HepG2 (cell line): ENCODE measurements around the gene NOL4L. TPM values are rescaled to one million over a fixed set of nuclear protein-coding genes. Genes with fewer than 3 reads are reported as not detected.

Source experiments
- DNMT3B ChIP-seq: conservative IDR thresholded peaks from 2 replicates; pipeline ENCODE4 v1.6.1; 2016; ENCODE audit warnings: missing biosample characterization, control low read depth
- JARID2 ChIP-seq: sonication (generic); formaldehyde crosslinking; IDR thresholded peaks from 2 replicates; pipeline ENCODE4 v1.8.1; 2023; ENCODE audit warnings: missing genetic modification reagents, inconsistent platforms; ENCODE audit not compliant: insufficient replicate concordance
- MED8 ChIP-seq: sonication (generic); formaldehyde crosslinking; IDR thresholded peaks from 2 replicates; pipeline ENCODE4 v1.8.1; 2023; ENCODE audit warnings: mild to moderate bottlenecking, missing genetic modification reagents; ENCODE audit not compliant: insufficient replicate concordance
- MEF2D ChIP-seq: sonication (generic); formaldehyde crosslinking; IDR thresholded peaks from 2 replicates; pipeline ENCODE4 v1.5.1; 2020; ENCODE audit warnings: mild to moderate bottlenecking, missing genetic modification reagents
- MEIS1 ChIP-seq: sonication (generic); formaldehyde crosslinking; IDR thresholded peaks from 2 replicates; pipeline ENCODE4 v1.9.0; 2021; ENCODE audit warnings: mild to moderate bottlenecking, missing genetic modification reagents, moderate library complexity, borderline replicate concordance
- MXI1 ChIP-seq: IDR thresholded peaks from 3 replicates; pipeline ENCODE4 v1.6.1; 2012; ENCODE audit warnings: low read depth, low read length, inconsistent platforms, borderline replicate concordance
- NAIF1 ChIP-seq: sonication (generic); formaldehyde crosslinking; IDR thresholded peaks from 2 replicates; pipeline ENCODE4 v1.5.0; 2020; ENCODE audit warnings: mild to moderate bottlenecking, missing genetic modification reagents, borderline replicate concordance
- RELA ChIP-seq: sonication (generic); formaldehyde crosslinking; IDR thresholded peaks from 2 replicates; pipeline ENCODE4 v1.4.0; 2020; ENCODE audit warnings: missing genetic modification reagents
- SALL1 ChIP-seq: sonication (generic); formaldehyde crosslinking; IDR thresholded peaks from 2 replicates; pipeline ENCODE4 v1.8.0; 2022; ENCODE audit warnings: mild to moderate bottlenecking, missing genetic modification reagents
- SIN3A ChIP-seq: IDR thresholded peaks from 2 replicates; pipeline ENCODE4 v1.6.1; 2011; ENCODE audit warnings: low read depth, mild to moderate bottlenecking, control low read depth, low read length, borderline replicate concordance
- SIN3B ChIP-seq: fragments of 150-350 bp; IDR thresholded peaks from 2 replicates; pipeline ENCODE4 v1.6.1; 2014; ENCODE audit warnings: low read length
- STAG1 ChIP-seq: sonication (generic); formaldehyde crosslinking; IDR thresholded peaks from 2 replicates; pipeline ENCODE4 v1.4.0; 2020; ENCODE audit warnings: missing genetic modification reagents
- ZFAT ChIP-seq: sonication (generic); formaldehyde crosslinking; conservative IDR thresholded peaks from 2 replicates; pipeline ENCODE4 v1.8.1; 2023; ENCODE audit warnings: missing genetic modification reagents, inconsistent platforms
- ZNF460 ChIP-seq: sonication (generic); formaldehyde crosslinking; IDR thresholded peaks from 2 replicates; pipeline ENCODE4 v1.5.1; 2020; ENCODE audit warnings: missing genetic modification reagents, mild to moderate bottlenecking, borderline replicate concordance
- ZNF562 ChIP-seq: sonication (generic); formaldehyde crosslinking; IDR thresholded peaks from 2 replicates; pipeline ENCODE4 v1.8.0; 2022; ENCODE audit warnings: missing genetic modification reagents, borderline replicate concordance
- polyA plus RNA-seq, 8 experiments: library from polyadenylated mRNA; depleted of rRNA in 3 of 8; stranded (reverse) in 7 of 8; unstranded in 1 of 8; fragments of >200 nt; fragmentation: Illumina TruSeq in 4 of 8; extraction: Trizol in 4 of 8; gene quantifications; 2 replicates each; pipeline versions ENCODE4 v1.2.1 to v1.2.3, GENCODE V29; 2011 to 2016; ENCODE audit warnings: low read depth in 4 of 8, missing spikeins in 1 of 8, mixed read lengths in 1 of 8; ENCODE audit not compliant: insufficient read depth in 1 of 8
- total RNA-seq, 5 experiments: library from RNA; depleted of rRNA; stranded (reverse); fragments of >200 nt; fragmentation: Illumina TruSeq; extraction: Trizol; gene quantifications; 2 replicates each; pipeline ENCODE4 v1.2.3, GENCODE V29; 2016; ENCODE audit warnings: low read depth in 1 of 5
- TF ChIP-seq, protein P1 (sequence below): sonication (generic); formaldehyde crosslinking; IDR thresholded peaks from 2 replicates; pipeline ENCODE4 v1.4.0; 2020; ENCODE audit warnings: missing genetic modification reagents, mild to moderate bottlenecking, borderline replicate concordance
- TF ChIP-seq, protein P2 (sequence below): sonication (generic); formaldehyde crosslinking; IDR thresholded peaks from 2 replicates; pipeline ENCODE4 v1.4.0; 2020; ENCODE audit warnings: mild to moderate bottlenecking, missing genetic modification reagents
- TF ChIP-seq, protein P3 (sequence below): IDR thresholded peaks from 2 replicates; pipeline ENCODE4 v1.6.1; 2016; ENCODE audit warnings: missing biosample characterization, missing genetic modification reagents, low read depth
- TF ChIP-seq, protein P4 (sequence below): sonication (generic); formaldehyde crosslinking; IDR thresholded peaks from 2 replicates; pipeline ENCODE4 v1.8.1; 2023; ENCODE audit warnings: mild to moderate bottlenecking, moderate library complexity, missing genetic modification reagents
- TF ChIP-seq, protein P5 (sequence below): sonication (generic); formaldehyde crosslinking; IDR thresholded peaks from 2 replicates; pipeline ENCODE4 v1.4.0; 2020; ENCODE audit warnings: missing genetic modification reagents, borderline replicate concordance
- TF ChIP-seq, protein P6 (sequence below): sonication (generic); formaldehyde crosslinking; IDR thresholded peaks from 2 replicates; pipeline ENCODE4 v1.4.0; 2020; ENCODE audit warnings: mild to moderate bottlenecking, low read depth, missing genetic modification reagents

The NOL4L gene
- total and polyA plus RNA-seq, 2 of the 13 experiments (the other 11 are each of a cell fraction or from before 2014, with no cell fraction given): 16.6 to 35.4 TPM

DNA sequence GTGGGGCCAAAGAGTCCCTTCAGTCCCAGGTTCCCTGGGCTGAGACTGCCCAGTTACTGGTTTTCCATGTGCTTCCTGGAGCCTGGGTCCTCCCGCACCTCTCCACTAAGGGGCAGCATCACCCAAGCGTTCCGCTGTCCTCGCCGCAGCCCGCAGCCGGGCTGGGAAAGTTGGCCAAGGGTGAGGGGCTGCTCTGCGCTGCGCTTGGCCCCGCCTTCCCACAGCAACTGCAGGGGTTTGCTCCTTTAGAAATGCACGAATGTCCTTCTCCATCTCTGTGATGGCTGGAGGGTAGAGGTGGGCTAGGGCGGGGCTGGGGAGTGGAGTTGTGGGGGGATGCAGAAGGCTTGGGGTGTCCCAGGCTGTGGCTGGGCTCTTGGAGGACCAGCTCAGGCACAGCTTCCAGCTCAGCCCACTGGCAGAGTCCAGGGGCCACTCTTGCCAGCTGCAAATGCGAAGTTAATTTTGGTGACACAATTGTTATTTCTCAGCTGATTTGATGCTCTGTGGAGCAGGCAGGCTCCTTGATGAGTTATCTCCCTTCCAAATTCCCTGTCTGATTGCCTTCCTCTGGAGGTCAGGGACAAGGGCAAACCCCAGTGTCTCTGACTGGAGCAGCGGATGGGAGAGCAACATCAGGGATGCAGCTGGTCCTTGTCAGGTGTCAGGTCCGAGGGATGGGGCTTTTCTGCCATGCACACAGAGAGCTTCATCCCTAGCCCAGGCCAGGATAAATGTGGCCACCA is 63.2 kb downstream of the NOL4L start (continued):
- TF ChIP-seq, protein P1, sequence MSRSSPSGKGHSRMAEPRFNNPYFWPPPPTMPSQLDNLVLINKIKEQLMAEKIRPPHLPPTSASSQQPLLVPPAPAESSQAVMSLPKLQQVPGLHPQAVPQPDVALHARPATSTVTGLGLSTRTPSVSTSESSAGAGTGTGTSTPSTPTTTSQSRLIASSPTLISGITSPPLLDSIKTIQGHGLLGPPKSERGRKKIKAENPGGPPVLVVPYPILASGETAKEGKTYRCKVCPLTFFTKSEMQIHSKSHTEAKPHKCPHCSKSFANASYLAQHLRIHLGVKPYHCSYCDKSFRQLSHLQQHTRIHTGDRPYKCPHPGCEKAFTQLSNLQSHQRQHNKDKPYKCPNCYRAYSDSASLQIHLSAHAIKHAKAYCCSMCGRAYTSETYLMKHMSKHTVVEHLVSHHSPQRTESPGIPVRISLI (CRISPR knock-in tag): no peak; the same call in 1 of the 2 replicates
- TF ChIP-seq NAIF1 (CRISPR knock-in tag) (no peak), JARID2 (CRISPR knock-in tag) (peak; percentile 54), SIN3B (no peak; the same call in 1 of the 2 replicates), MEIS1 (CRISPR knock-in tag) (no peak; the same call in 1 of the 2 replicates), MED8 (CRISPR knock-in tag) (peak; percentile 25), ZNF460 (CRISPR knock-in tag) (no peak), ZNF562 (CRISPR knock-in tag) (no peak), RELA (CRISPR knock-in tag) (peak; percentile 92), MXI1 (peak; percentile 62; the same call in 1 of the 3 replicates), MEF2D (peak; percentile 72; the same call in 1 of the 2 replicates), STAG1 (CRISPR knock-in tag) (peak; percentile 100), SIN3A (no peak), ZFAT (CRISPR knock-in tag) (no peak), DNMT3B (CRISPR knock-in tag) (no peak), SALL1 (CRISPR knock-in tag) (peak; percentile 95)
- TF ChIP-seq, protein P2, sequence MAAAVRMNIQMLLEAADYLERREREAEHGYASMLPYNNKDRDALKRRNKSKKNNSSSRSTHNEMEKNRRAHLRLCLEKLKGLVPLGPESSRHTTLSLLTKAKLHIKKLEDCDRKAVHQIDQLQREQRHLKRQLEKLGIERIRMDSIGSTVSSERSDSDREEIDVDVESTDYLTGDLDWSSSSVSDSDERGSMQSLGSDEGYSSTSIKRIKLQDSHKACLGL: no peak; the same call in none of the 2 replicates
- TF ChIP-seq, protein P3, sequence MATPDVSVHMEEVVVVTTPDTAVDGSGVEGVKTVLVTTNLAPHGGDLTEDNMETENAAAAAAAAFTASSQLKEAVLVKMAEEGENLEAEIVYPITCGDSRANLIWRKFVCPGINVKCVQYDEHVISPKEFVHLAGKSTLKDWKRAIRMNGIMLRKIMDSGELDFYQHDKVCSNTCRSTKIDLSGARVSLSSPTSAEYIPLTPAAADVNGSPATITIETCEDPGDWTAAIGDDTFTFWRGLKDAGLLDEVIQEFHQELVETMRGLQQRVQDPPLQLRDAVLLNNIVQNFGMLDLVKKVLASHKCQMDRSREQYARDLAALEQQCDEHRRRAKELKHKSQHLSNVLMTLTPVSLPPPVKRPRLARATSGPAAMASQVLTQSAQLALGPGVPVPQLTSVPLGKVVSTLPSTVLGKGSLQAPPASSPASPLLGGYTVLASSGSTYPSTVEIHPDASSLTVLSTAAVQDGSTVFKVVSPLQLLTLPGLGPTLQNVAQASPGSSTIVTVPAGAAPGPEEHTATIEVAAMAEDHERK (CRISPR knock-in tag): no peak
- TF ChIP-seq, protein P4, sequence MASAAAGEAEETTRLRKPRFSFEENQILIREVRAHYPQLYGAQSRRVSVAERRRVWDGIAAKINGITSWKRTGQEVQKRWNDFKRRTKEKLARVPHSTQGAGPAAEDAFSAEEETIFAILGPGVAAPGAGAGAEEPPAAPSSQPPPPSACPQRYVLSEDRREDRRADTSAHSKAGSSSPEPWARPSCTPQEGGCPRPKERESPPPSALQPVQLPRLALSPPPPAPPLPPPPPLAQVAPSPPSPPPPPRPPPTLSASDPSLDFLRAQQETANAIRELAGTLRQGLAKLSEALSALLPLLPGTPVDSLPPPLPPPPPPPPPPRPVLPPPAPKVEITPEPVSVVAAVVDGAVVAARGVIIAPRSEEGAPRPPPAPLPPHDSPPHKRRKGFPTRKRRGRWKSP (CRISPR knock-in tag): peak; percentile 94; the same call in 1 of the 2 replicates
- TF ChIP-seq, protein P5, sequence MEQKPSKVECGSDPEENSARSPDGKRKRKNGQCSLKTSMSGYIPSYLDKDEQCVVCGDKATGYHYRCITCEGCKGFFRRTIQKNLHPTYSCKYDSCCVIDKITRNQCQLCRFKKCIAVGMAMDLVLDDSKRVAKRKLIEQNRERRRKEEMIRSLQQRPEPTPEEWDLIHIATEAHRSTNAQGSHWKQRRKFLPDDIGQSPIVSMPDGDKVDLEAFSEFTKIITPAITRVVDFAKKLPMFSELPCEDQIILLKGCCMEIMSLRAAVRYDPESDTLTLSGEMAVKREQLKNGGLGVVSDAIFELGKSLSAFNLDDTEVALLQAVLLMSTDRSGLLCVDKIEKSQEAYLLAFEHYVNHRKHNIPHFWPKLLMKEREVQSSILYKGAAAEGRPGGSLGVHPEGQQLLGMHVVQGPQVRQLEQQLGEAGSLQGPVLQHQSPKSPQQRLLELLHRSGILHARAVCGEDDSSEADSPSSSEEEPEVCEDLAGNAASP (CRISPR knock-in tag): peak; percentile 80; the same call in 1 of the 2 replicates
- TF ChIP-seq, protein P6, sequence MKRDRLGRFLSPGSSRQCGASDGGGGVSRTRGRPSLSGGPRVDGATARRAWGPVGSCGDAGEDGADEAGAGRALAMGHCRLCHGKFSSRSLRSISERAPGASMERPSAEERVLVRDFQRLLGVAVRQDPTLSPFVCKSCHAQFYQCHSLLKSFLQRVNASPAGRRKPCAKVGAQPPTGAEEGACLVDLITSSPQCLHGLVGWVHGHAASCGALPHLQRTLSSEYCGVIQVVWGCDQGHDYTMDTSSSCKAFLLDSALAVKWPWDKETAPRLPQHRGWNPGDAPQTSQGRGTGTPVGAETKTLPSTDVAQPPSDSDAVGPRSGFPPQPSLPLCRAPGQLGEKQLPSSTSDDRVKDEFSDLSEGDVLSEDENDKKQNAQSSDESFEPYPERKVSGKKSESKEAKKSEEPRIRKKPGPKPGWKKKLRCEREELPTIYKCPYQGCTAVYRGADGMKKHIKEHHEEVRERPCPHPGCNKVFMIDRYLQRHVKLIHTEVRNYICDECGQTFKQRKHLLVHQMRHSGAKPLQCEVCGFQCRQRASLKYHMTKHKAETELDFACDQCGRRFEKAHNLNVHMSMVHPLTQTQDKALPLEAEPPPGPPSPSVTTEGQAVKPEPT (CRISPR knock-in tag): peak; percentile 64; the same call in 1 of the 2 replicates
